Right lobe of liver (tissue), 5 donors: ENCODE data around the gene CCDC121. TPM values are rescaled to one million over a fixed set of nuclear protein-coding genes. Genes with fewer than 3 reads are reported as not detected.

Experiments
- small RNA-seq, 2 experiments: library from RNA; depleted of rRNA; stranded (forward); fragments of <200 nt; gene quantifications; one replicate each; pipeline ENCODE3, GENCODE V24; 2016
- total RNA-seq, 6 experiments: library from RNA; depleted of rRNA in 2 of 6; stranded (reverse); fragments of >200 nt in 2 of 6; fragmentation: NEBNext Ultra II Directional in 3 of 6; extraction: Animal tissue kit (Norgen Biotek cat#: 25700) in 3 of 6; gene quantifications; one replicate each; pipeline versions ENCODE4 v1.1.0 to v1.2.4, GENCODE V29; 2016 to 2023
- donor health status: DM: no; HTN: no; CAD: no.
- donor health status: DM: no; HTN: no; CAD: no.
- donor health status: DM: no; HTN: yes; CAD: no.
- donor health status: DM: no; HTN: yes; CAD: no.

CCDC121 gene
- total RNA-seq, 6 experiments from 2014 or later: 0.74 to 2.1 (median 1.5) TPM

Small RNAs within 50 kb of the gene (small RNA-seq; reads per million reads assigned to genes)
- 0 reads per million in 2 experiments for gene RF00340

Other genes starting within 250 kb of the CCDC121 start
- gene ZNF513, start 248.3 kb downstream of the CCDC121 start, total RNA-seq: 10 to 100 TPM in 2 of 6 experiments, 1 to 10 TPM in 4; 6.0 to 14.7 (median 9.8) TPM
- 10 to 100 TPM; 20.9 to 38.4 (median 24.2) TPM for gene PPM1G, start 219.4 kb downstream of the CCDC121 start, total RNA-seq
- 10 to 100 TPM; 37.7 to 49.4 (median 41.5) TPM for gene NRBP1, start 200.4 kb downstream of the CCDC121 start, total RNA-seq
- 1 to 10 TPM; 3.2 to 8.0 (median 4.6) TPM for gene KRTCAP3, start 186.6 kb downstream of the CCDC121 start, total RNA-seq
- gene IFT172, start 139.3 kb downstream of the CCDC121 start, total RNA-seq: 10 to 100 TPM in 1 of 6 experiments, 1 to 10 TPM in 5; 4.4 to 11.5 (median 6.2) TPM
- 100 to 1,000 TPM in 2 of 6 experiments, 10 to 100 TPM in 4; 29.9 to 123 (median 65.1) TPM for gene FNDC4, start 133.8 kb downstream of the CCDC121 start, total RNA-seq
- gene GCKR, start 132.2 kb downstream of the CCDC121 start, total RNA-seq: 100 to 1,000 TPM in 4 of 6 experiments, 10 to 100 TPM in 2; 57.9 to 164 (median 115) TPM
- 10 to 100 TPM in 1 of 6 experiments, 1 to 10 TPM in 5; 5.5 to 13.4 (median 6.8) TPM for gene ZNF512, start 46.0 kb downstream of the CCDC121 start, total RNA-seq
- gene GPN1, start within 50 bp of the CCDC121 start, total RNA-seq: 10 to 100 TPM in 4 of 6 experiments, 1 to 10 TPM in 2; 9.4 to 14.6 (median 11.3) TPM
- gene SUPT7L, start 34.6 kb upstream of the CCDC121 start, total RNA-seq: 10 to 100 TPM; 11.4 to 15.3 (median 13.9) TPM
- 10 to 100 TPM in 2 of 6 experiments, 1 to 10 TPM in 4; 6.5 to 12.7 (median 8.5) TPM for gene SLC4A1AP, start 34.9 kb upstream of the CCDC121 start, total RNA-seq
- 10 to 100 TPM; 28.9 to 63.4 (median 36.0) TPM for gene MRPL33, start 142.7 kb upstream of the CCDC121 start, total RNA-seq